Islet of Langerhans (tissue), 1 donor: Measurements from ENCODE around the gene CDC42BPB.

ENCODE experiments used
- FAIRE-seq: peaks from one replicate; lab custom pipeline; 2011; peaks lifted over from hg19 to GRCh38; lab: Jason Lieb, UNC

Gene CDC42BPB

DNA sequence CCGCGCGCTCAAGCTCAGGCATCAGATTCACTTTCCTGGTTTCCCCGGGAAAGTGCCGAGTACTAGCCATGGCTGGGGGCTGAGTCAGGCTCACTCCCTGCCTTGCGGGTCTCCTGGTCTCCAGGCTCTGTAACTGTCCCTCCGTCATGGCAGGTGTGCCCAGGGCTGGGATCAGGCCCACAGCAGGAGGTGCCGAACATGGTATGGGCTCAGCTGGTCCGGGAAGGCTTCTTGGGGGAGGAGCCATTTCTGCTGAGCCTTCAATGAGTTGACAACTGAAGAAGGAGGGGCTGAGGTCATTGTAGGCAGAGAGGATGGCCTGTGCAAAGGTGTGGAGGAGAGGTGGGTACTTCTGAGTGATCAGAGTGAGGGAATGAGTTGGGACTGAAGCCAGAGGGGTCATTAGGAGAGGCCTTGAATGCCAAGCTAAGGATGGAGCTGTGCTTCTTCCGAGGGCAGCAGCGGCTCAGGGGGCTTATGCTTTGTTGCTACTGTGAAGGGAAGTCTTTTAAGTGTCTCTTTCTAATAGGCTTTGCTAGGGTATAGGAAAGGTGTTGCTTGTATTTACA lies 37.9 kb upstream of the CDC42BPB start:
- FAIRE-seq, result no peak

GRCh38 chr14:103094406-103095209 lies 37.3 kb upstream of the CDC42BPB start, which contains the start of gene EXOC3L4:
TSS of gene EXOC3L4 (plus strand) at chr14:103094725. CDS start at chr14:103100220, 5,495 bp downstream.
- FAIRE-seq, result no peak

- no peak for FAIRE-seq
These were observed 36.6 kb upstream of the CDC42BPB start for GRCh38 chr14:103093856-103094405.

- FAIRE-seq, result no peak
These were observed 34.5 kb upstream of the CDC42BPB start for GRCh38 chr14:103091883-103092222.

DNA sequence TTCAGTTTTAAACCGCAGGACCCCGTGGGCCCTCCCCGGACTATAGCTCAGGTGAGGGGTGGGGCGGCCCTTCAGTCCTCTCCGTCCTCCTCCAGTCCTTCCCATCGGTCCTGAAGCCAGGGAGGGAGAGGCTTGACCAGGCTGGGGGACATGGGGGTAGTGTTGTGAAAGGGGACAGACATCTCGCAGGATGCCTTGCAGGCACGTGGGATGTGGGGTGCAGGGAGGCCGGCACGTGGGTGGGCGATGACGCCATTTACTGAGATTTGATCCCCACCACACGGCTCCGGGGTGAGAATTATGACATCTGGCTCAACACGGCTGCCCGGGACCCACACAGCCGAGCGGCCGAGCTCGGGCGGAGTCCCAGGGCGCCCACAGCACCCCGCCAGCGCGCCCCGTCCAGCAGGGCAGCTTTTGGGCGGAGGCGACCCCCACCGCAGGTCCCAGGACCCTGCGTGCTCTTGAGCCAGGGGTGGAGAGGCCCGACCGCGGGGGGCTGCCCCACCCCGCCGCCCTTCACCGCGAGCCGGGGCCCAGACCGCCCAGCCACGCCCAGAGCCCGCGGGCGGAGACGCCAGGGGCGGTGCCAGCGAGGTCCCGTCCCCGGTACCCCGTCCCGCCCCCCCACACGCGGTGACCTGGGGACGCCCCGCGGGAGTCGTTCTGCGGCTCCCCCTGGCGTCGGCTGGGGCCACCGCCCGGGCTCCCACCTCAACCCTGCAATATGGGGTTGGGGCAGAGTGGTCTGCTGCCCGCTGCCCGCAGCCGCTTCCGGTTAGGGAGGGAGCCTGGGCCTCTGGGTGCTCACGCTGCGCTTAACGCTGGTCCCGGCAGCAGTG lies 33.9 kb upstream of the CDC42BPB start:
- no peak for FAIRE-seq

DNA sequence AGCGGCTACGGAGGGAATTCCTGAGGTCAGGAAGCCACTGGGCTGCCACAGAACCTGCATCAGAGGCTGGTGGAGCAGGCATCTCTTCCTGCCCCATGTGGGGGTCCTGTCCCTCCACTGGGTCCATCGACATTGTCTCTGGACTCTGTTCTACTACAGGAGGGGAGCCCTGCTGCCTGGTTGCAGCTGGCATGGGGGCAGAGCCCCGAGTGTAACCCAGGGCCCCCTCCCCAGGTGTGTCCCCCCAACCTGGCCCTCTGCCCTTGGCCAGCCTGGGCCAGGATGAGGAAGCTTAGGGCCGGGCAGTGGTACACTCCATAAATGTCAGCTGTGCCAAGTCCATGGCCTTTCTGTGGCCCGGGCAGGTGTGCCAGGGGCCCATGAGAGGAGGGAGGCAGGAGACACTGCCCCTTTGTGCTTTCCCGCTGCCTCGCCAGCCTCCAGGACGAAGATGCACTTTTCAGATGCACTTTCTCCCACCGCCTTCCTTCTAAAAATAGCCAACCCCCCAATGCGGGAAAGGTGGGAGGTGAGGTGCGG lies 33.2 kb upstream of the CDC42BPB start:
- no peak for FAIRE-seq

GRCh38 chr14:103089386-103090335 lies 32.3 kb upstream of the CDC42BPB start:
- no peak for FAIRE-seq

- FAIRE-seq, result no peak
These were observed 31.6 kb upstream of the CDC42BPB start for GRCh38 chr14:103088921-103089320.

GRCh38 chr14:103087343-103087835 lies 30.0 kb upstream of the CDC42BPB start:
- no peak for FAIRE-seq

DNA sequence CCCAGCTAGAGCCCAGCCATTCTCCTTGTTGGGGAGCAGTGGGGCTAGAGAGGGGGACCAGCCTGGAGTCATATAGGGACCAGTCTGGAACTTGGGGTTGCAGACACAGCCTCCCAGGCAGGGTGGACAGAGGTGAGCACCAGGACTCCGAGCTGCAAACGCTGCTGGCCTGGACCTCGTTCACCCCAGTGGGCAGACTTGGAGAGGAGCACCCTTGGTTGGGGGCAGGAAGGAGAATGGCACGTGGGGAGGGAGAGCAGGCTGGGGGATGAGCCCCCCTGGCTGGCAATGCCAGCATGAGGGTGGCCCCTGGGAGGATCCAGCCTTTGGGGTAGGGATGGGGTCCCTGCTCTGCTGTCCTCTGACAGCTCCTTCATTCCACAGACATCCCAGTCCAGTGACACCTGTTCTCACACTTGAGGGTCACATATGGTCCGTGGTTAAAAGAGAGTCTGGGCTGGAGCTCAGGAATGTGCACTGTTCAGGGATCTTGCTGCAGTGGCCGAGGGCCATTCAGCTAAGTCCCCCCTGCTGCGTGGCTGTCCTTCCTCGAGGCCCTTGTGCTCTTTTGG lies 29.5 kb upstream of the CDC42BPB start:
- FAIRE-seq, result no peak

DNA sequence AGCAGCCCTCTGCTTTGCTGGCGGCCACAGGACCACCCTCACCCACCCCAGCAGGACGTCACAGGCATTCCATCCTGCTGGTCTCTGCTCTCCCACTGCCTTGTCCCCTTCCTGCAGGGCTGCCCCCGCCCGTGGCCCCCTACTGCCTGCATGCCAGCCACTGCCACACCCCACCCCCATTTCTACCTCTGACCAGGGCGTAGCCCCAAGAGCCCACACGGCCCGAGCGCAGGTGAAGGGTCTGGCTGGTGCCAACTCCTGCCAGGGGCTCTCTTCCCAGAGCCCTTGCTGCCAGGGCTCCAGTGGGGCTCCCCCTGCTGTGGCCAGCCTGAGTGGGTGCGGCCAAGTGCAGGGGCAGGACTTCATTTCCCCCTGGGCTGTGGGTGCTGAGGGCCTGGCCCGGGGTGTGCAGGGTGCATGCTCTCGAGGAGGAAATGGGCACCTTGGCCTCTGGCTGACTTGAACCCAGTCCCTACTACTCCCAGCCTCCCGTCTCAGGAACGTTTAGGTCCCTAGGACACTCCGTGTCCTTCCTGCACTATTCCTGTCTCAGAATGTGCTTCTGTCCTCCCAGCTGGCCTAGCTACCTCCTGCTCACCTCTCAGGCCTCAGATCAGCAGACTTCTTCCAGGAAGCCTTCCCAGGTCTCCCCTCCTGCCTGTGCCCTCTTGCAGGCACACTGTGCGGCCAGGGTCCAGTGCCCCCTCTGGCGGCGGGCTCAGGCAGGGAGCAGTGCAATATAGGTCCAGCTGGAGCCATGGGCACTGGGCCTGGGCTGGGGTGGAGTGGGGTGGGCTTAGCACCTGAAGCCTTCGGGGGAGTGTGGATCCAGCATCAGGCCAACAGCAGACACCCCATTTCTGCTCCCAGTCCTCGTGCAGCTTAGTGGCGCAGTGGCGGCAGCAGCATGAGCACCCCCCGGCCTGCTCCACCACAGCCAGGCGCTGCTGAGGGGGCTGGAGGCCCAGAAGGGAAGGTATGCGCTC lies 28.1 kb upstream of the CDC42BPB start:
- no peak for FAIRE-seq

DNA sequence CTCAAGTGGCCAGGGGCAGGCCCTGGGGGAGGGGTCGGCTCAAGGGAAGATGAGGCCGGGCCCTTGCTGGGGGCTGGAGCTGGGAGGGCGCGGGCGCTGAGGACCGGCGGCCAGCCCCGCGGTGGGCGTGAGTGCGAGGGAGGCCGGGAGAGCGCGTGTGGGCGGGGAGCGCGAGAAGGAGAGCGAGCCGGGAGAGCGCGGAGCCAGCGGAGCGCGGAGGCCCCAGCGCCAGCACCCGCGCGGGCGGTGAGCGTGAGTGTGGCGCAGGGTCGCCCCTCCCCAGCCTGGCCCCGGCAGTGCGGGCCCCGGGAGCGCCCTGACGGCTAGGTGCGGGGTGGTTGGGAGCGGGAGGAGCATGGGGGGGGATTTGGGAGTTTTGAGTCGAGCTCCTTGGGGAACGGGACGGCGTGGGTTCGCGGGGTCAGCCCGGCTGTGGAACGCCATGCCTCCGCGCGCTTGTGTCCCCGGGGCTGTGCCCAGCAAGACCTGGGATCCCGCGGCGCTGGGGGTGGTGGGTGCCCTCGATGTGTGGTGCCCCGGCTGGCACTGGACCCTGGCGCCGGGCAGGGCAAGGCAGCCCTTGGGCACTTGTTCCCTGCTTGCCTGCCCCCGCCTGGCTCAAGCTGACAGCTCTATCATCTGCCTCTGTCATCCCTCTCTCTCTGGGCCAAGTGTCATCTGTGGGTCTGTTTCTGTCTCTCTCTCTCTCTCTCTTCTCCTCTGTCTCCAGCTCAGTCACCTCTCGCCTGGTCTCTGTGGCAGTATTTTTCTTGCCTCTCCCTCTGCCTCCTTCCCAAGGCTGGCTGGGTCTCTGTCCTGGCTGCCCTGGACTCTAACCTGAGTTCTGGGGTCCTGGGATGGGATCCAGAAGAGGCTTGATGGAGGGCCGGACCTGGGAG lies 26.9 kb upstream of the CDC42BPB start, which contains the start of gene LBHD2:
Gene LBHD2, plus strand, starts transcription at position 190 of the 899 bp plus-strand sequence. CDS start 1,803 bp downstream, outside the sequence.
- no peak for FAIRE-seq

DNA sequence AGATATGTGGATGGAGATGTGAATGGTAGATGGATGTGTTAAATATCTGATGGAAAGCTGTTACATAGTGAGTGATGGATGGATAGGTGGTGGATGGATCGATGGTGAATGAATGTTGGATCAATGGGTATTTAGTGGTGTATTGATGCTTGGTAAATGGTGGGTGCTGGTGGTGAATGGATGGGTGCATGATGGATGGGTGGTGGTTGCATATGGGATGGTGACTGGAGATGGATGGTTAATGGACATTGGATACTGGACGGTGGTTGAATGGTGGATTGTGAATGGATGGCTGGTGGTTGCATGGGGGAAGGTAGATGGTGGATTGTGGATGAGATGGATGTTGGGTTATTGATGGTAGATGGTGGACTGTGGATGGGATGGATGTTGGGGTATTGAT lies 24.6 kb upstream of the CDC42BPB start:
- no peak for FAIRE-seq

DNA sequence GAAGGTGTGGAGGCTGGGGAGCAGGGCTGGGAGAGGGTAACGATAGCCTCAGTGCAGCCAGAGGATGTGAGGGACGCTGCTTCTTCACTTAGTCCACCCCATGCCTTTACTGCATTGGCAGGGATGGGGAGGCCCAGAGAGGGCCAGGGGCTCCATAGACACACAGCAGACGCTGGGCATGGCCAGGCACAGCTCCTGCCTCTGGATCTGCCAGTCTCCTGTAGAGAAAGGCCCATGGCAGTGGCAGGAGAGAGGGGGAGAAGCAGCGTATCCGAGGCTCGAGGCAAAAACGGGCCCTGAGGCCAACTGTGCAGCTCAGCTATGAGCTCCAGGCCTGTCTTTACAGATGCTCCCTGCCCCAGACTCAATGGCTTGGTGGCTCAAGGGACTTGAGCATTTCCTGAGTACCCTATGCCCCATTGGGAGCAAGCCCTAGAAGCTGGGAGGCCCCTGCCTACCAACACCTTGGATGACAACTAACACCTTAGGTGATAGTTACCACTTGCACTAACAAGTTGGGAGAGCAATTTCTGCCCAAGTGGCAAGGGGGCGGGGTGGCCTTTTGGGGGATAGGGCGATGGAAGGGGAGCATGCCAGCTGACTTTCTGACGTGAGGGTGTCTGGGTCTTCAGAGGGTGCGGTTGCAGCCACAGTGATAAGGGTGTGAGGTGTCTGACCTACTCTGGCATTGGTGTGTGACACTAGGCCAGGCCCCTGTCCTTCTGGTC lies 21.7 kb upstream of the CDC42BPB start:
- FAIRE-seq, result no peak

DNA sequence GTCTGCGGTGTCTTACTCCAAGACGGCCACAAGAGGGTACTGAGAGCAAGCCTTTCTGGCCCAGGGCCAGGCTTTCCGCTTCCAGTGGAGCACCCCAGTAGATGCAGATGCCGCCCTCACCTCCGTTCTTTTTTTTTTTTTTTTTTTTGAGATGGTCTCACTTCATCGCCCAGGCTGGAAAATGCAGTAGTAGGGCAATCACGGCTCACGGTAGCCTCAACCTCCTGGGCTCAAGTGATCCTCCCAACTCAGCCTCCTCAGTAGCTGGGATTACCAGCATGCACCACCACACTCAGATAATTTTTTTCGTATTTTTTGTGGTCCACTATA lies 21.0 kb upstream of the CDC42BPB start:
- FAIRE-seq, result no peak

DNA sequence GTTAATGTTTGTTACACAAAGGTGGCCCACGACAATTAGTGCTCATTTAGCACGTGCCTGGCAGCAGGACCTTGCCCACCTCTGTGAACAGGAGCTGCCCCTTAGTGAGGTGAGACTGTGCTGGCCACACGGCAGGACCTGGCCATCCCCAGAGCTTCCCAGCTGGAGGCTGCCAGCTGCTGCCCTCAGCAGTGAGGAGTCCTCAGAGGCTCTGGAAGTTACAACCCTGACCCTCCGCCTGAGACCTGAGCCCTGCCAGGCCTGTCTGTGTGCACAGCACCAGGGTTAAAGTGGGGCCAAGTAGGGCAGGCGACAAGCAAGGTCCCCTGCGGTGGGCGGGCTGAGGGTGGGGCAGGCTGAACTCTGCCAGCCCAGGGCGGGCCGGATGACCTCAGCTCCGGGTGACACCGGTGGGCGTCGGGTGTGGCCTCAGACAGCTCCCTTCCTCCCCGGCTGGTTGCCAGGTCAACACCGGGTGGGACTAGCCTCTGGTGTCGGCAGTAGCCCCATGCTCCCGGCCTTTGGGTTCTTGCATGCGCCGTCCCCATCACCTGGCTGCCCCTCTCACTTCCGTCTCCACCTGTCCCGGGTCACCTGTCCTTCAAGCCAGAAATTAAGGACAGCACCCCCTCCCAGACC lies 17.5 kb upstream of the CDC42BPB start:
- FAIRE-seq, result no peak
